Measurements from ENCODE around the gene SEMA5B. TPM values are rescaled to one million over a fixed set of nuclear protein-coding genes. Genes with fewer than 3 reads are reported as not detected.

Gene SEMA5B
- total and polyA plus RNA-seq, 2 donors (not counting 3 experiments of a cell fraction or from before 2014, with no cell fraction given) = 0.07 TPM; not detected in 1

DNA sequence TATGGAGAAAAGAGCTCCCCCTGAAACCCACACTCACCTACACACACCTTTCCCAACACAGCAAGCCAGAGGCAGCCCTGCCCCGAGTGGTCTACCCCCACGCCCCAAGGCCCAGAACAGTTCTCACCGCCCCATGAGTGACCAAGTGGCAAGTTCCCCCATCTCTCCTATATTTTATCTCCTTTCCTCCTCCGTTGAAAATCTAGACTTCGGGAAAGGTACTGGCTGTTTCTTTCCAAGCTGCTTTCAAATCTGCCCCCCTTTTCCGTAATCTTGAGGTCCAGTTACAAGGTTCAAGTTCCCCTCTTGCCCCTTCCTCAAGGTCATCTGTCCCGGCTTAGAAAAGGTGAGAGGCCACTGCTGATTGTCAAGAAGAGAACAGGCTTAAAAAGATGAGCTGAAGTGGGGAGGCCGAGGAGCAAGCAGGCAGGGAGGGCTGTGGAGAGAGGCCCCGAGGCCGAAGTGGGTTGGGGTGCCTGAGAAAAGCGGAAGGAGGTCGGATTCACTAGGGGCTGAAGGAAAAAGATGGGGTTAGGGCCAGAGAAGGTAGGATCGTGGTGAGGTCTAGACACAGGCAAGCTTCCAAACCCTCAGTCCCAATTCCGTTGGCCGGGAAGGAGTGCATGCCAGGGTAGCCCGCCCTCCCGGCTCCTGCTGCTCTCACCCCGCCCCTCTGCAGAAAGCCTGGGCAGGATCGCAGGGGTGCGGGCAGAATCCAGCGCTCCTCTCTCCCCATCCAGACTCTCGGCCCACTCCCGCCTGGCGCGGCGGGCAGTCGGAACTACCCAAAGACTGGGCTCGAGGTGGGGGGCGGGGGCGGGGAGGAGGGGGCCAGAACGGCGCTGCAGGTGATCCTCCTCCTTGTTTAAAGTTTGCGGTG, 1.7 kb downstream of the SEMA5B start:
- no peak overlapping the region for H3K4me3 ChIP-seq (replicated peaks in 1 of 3; ENCODE audit: insufficient read depth in 1 of 3, low read depth in 1 of 3, low read length in 3 of 3)
- dilution Hi-C loops (cut with MboI; ENCODE audit: extremely low pct_ligation_motif_present, low sequenced_read_pairs) (no loop called here), intact Hi-C loops (cut with micrococcal nuclease) (loop anchor here (5.0 kb wide), 1 partner anchor 344 kb away; the partner anchor contains the start of gene PARP14)
- H4K20me1 ChIP-seq (replicated peaks; ENCODE audit: control insufficient read depth, extremely low read depth, insufficient read depth, low read length) = no peaks in the 10 kb centered on the region
- no peaks in the 10 kb centered on the region for H3K36me3 ChIP-seq (ENCODE audit: control insufficient read depth in 2 of 2, extremely low read depth in 1 of 2, insufficient read depth in 2 of 2, low read length in 2 of 2)
- no peak overlapping the region for H3K27ac ChIP-seq (ENCODE audit: insufficient read depth, low read depth, low read length)
- no peaks in the 10 kb centered on the region for H3K9me1 ChIP-seq (replicated peaks; ENCODE audit: control insufficient read depth, extremely low read depth, insufficient read depth, low read length)
- H2AFZ ChIP-seq (ENCODE audit: low read depth, low read length) = no peak overlapping the region
- POLR2A ChIA-PET = no interaction called here
- BruUV-seq (replicated peaks) = no TSS peak
- no peak overlapping the region for H3K4me2 ChIP-seq (ENCODE audit: insufficient read depth, low read length)
- no peaks in the 10 kb centered on the region for H3K79me2 ChIP-seq (ENCODE audit: control insufficient read depth, insufficient read depth, low read length)
- no peak for DNase-seq (ENCODE audit: low read depth, low spot score)
- no peak for FAIRE-seq
- TF ChIP-seq MYC (IDR thresholded peaks at IDR 0.05; ENCODE audit: low read depth, low read length) (no peak), POLR2A (IDR thresholded peaks at IDR 0.05; ENCODE audit: low read depth, low read length) (no peak), FOS (IDR thresholded peaks at IDR 0.05; ENCODE audit: borderline replicate concordance, insufficient read depth, low read length) (no peak), GATA2 (IDR thresholded peaks at IDR 0.05; ENCODE audit: insufficient read depth, insufficient read length, low read depth, low read length) (no peak), EZH2 (IDR thresholded peaks at IDR 0.05; ENCODE audit: borderline replicate concordance, low read depth, low read length, severe bottlenecking) (peak; percentile 27), JUN (IDR thresholded peaks at IDR 0.05; ENCODE audit: borderline replicate concordance, insufficient read depth, insufficient read length, low read depth) (no peak)
- TF ChIP-seq, protein P1, sequence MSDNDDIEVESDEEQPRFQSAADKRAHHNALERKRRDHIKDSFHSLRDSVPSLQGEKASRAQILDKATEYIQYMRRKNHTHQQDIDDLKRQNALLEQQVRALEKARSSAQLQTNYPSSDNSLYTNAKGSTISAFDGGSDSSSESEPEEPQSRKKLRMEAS (IDR thresholded peaks at IDR 0.05; ENCODE audit: insufficient read depth, insufficient read length) = no peak
- no peak overlapping the region for H3K9ac ChIP-seq (replicated peaks; ENCODE audit: extremely low read depth, insufficient read depth, low read length)
- peaks cover 17% of the 10 kb centered on the region for H3K4me1 ChIP-seq (ENCODE audit: control insufficient read depth, extremely low read depth, insufficient read depth, low read length)
- no peaks in the 10 kb centered on the region for H3K9me3 ChIP-seq (replicated peaks; ENCODE audit: control insufficient read depth, insufficient read depth, low read length)
- H3K27me3 ChIP-seq (ENCODE audit: control insufficient read depth in 2 of 2, insufficient read depth in 2 of 2, low read length in 2 of 2) = peaks cover 73 to 98% of the 10 kb centered on the region in 2 experiments
- CTCF ChIA-PET = interaction anchor here (2.9 to 3.2 kb wide), 2 partner anchors 41 to 633 kb away, joined by 15 to 31 read pairs; partner anchors contain the start of gene PDIA5

Measured in endothelial cell of umbilical vein (primary cell).